T-helper 1 cell (primary cell): ENCODE data around the gene SLC7A10.
"Not testable (repeated sequence)": the region's sequence is repeated elsewhere in the genome, so short reads cannot be mapped to it uniquely, and the experiment has no call there.

Experiments
- DNase-seq, 5 donors: peaks; one replicate each; pipeline ENCODE4 v3.0.0-alpha.2; 2012 to 2020

Gene SLC7A10

GRCh38 chr19:33175156-33175782 lies 50.4 kb downstream of the SLC7A10 start:
- no peak for DNase-seq

GRCh38 chr19:33174186-33174585 lies 51.5 kb downstream of the SLC7A10 start:
- no peak for DNase-seq

GRCh38 chr19:33171916-33172359 lies 53.7 kb downstream of the SLC7A10 start:
- no peak for DNase-seq

- no peak for DNase-seq
These were observed 54.3 kb downstream of the SLC7A10 start for GRCh38 chr19:33171222-33171795.

- no peak for DNase-seq
These were observed 57.1 kb downstream of the SLC7A10 start for GRCh38 chr19:33168528-33168927.

GRCh38 chr19:33167438-33167837 lies 58.2 kb downstream of the SLC7A10 start:
- DNase-seq: no peak

- not testable (repeated sequence) for DNase-seq
These were observed 59.6 kb downstream of the SLC7A10 start for GRCh38 chr19:33166037-33166436.

GRCh38 chr19:33163481-33163880 lies 62.2 kb downstream of the SLC7A10 start:
- no peak for DNase-seq

GRCh38 chr19:33161201-33161600 lies 64.4 kb downstream of the SLC7A10 start:
- no peak for DNase-seq

- DNase-seq: no peak
These were observed 65.8 kb downstream of the SLC7A10 start for GRCh38 chr19:33159893-33160292.

- no peak for DNase-seq
These were observed 66.5 kb downstream of the SLC7A10 start for GRCh38 chr19:33159149-33159548.
